ENCODE data around the gene LPIN1. TPM values are rescaled to one million over a fixed set of nuclear protein-coding genes. Genes with fewer than 3 reads are reported as not detected.

LPIN1 gene
- total RNA-seq, 2 experiments from 2014 or later, result 115 to 128 TPM

- no peaks in the 10 kb centered on the region for H3K27me3 Mint-ChIP-seq
- DNase-seq (no peak), ATAC-seq (ENCODE audit: poor library complexity) (no peak)
- no peak for TF ChIP-seq CTCF (IDR thresholded peaks at IDR 0.05)
- ChIA-PET CTCF (no interaction called here), POLR2A (no interaction called here)
- no peak overlapping the region for H3K4me3 Mint-ChIP-seq
- H3K4me3 ChIP-seq (ENCODE audit: low read length), result no peak overlapping the region
- H3K36me3 Mint-ChIP-seq (ENCODE audit: low read depth), result no peaks in the 10 kb centered on the region
- H3K9me3 Mint-ChIP-seq, result no peaks in the 10 kb centered on the region
- peaks cover 11% of the 10 kb centered on the region for H3K4me1 Mint-ChIP-seq (ENCODE audit: low read depth)
- peaks cover 10% of the 10 kb centered on the region for H3K4me1 ChIP-seq (ENCODE audit: insufficient read depth, low read length)
- intact Hi-C loops (cut with DNase I, micrococcal nuclease), result no loop called here
- H3K9me3 ChIP-seq (ENCODE audit: control insufficient read depth in 1 of 2, insufficient read depth in 1 of 2, low read length in 2 of 2), result no peaks in the 10 kb centered on the region
- no peak overlapping the region for H3K27ac ChIP-seq (ENCODE audit: low read depth in 1 of 2, low read length in 2 of 2)
- H3K36me3 ChIP-seq (ENCODE audit: insufficient read depth, low read length), result no peaks in the 10 kb centered on the region
- no peak overlapping the region for H3K27ac Mint-ChIP-seq
- H3K27me3 ChIP-seq (ENCODE audit: control insufficient read depth in 1 of 2, insufficient read depth in 2 of 2, low read length in 2 of 2), result no peaks in the 10 kb centered on the region
Observed at GRCh38 chr2:11869391-11869991, 123.1 kb downstream of the LPIN1 start.

GRCh38 chr2:11870064-11870463 lies 123.6 kb downstream of the LPIN1 start:
- DNase-seq (no peak), ATAC-seq (ENCODE audit: poor library complexity) (no peak)
- Mint-ChIP-seq H3K36me3 (ENCODE audit: low read depth) (no peaks in the 10 kb centered on the region), H3K27ac (no peak overlapping the region), H3K4me3 (no peak overlapping the region), H3K27me3 (no peaks in the 10 kb centered on the region), H3K4me1 (ENCODE audit: low read depth) (peaks cover 11% of the 10 kb centered on the region), H3K9me3 (no peaks in the 10 kb centered on the region)
- no peak overlapping the region for H3K4me3 ChIP-seq (ENCODE audit: low read length)
- peaks cover 10% of the 10 kb centered on the region for H3K4me1 ChIP-seq (ENCODE audit: insufficient read depth, low read length)
- ChIA-PET CTCF (no interaction called here), POLR2A (no interaction called here)
- H3K9me3 ChIP-seq (ENCODE audit: control insufficient read depth in 1 of 2, insufficient read depth in 1 of 2, low read length in 2 of 2), result no peaks in the 10 kb centered on the region
- H3K27me3 ChIP-seq (ENCODE audit: control insufficient read depth in 1 of 2, insufficient read depth in 2 of 2, low read length in 2 of 2), result no peaks in the 10 kb centered on the region
- H3K36me3 ChIP-seq (ENCODE audit: insufficient read depth, low read length), result no peaks in the 10 kb centered on the region
- no peak for TF ChIP-seq CTCF (IDR thresholded peaks at IDR 0.05)
- intact Hi-C loops (cut with DNase I, micrococcal nuclease), result no loop called here
- H3K27ac ChIP-seq (ENCODE audit: low read depth in 1 of 2, low read length in 2 of 2), result no peak overlapping the region

- Mint-ChIP-seq H3K27ac (no peak overlapping the region), H3K9me3 (no peaks in the 10 kb centered on the region), H3K27me3 (no peaks in the 10 kb centered on the region), H3K4me3 (no peak overlapping the region), H3K36me3 (ENCODE audit: low read depth) (no peaks in the 10 kb centered on the region), H3K4me1 (ENCODE audit: low read depth) (peaks cover 11% of the 10 kb centered on the region)
- intact Hi-C loops (cut with DNase I, micrococcal nuclease), result no loop called here
- H3K27ac ChIP-seq (ENCODE audit: low read depth in 1 of 2, low read length in 2 of 2), result no peak overlapping the region
- H3K36me3 ChIP-seq (ENCODE audit: insufficient read depth, low read length), result no peaks in the 10 kb centered on the region
- POLR2A ChIA-PET, result no interaction called here
- CTCF ChIA-PET, result no interaction called here
- ATAC-seq (ENCODE audit: poor library complexity), result no peak
- no peaks in the 10 kb centered on the region for H3K27me3 ChIP-seq (ENCODE audit: control insufficient read depth in 1 of 2, insufficient read depth in 2 of 2, low read length in 2 of 2)
- no peak for DNase-seq
- TF ChIP-seq CTCF (IDR thresholded peaks at IDR 0.05), result no peak
- no peak overlapping the region for H3K4me3 ChIP-seq (ENCODE audit: low read length)
- peaks cover 10% of the 10 kb centered on the region for H3K4me1 ChIP-seq (ENCODE audit: insufficient read depth, low read length)
- H3K9me3 ChIP-seq (ENCODE audit: control insufficient read depth in 1 of 2, insufficient read depth in 1 of 2, low read length in 2 of 2), result no peaks in the 10 kb centered on the region
Observed at GRCh38 chr2:11870584-11870983, 124.2 kb downstream of the LPIN1 start.

Measured in CD4-positive, alpha-beta T cell (primary cell).